Transverse colon (tissue), 4 donors: ENCODE measurements around the gene LPCAT1.

Experiments
- POLR2AphosphoS5 ChIP-seq, 3 donors: sonication (generic); formaldehyde crosslinking; IDR thresholded peaks; one replicate each; pipeline ENCODE4 v1.6.1; 2016; ENCODE audit warnings: antibody characterized with exemption in 3 of 3
- TF ChIP-seq, protein P1 (sequence below), 5 experiments: fragments of 200-600 bp in 3 of 5; fragments of 450-650 bp in 2 of 5; sonication (generic) in 3 of 5; IDR thresholded peaks; 1 replicate in 2 of 5; 2 replicates in 3 of 5; pipeline ENCODE4 v1.5.1; 2016 to 2017; ENCODE audit warnings: antibody characterized with exemption in 5 of 5, inconsistent platforms in 3 of 5, mild to moderate bottlenecking in 2 of 5, moderate library complexity in 1 of 5

DNA sequence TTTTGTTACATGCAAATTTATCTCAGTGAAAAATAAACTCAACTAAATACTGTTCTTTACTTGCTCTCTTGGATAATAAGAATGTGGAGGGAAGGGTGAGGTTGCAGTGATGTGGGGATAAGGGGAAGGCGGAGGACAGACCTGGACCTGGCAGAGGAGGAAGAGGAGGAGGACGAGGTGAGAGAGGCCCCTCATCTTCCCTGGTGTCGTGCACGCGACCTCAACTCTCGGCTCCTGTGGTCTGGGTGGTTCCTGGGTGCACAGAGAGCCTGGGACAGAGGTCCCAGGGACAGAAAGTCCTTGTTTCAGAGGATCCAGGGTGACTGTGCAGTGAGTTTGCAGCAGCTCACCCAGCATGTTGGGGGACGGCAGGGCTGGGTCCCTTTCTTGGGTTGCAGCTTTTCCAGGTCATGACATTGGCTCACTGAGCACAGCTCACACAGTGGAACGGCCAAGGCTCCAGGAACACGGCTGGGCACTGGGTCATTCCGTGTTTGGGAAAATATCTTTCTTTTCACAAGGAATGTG, 37.7 kb upstream of the LPCAT1 start:
- TF ChIP-seq, protein P1, sequence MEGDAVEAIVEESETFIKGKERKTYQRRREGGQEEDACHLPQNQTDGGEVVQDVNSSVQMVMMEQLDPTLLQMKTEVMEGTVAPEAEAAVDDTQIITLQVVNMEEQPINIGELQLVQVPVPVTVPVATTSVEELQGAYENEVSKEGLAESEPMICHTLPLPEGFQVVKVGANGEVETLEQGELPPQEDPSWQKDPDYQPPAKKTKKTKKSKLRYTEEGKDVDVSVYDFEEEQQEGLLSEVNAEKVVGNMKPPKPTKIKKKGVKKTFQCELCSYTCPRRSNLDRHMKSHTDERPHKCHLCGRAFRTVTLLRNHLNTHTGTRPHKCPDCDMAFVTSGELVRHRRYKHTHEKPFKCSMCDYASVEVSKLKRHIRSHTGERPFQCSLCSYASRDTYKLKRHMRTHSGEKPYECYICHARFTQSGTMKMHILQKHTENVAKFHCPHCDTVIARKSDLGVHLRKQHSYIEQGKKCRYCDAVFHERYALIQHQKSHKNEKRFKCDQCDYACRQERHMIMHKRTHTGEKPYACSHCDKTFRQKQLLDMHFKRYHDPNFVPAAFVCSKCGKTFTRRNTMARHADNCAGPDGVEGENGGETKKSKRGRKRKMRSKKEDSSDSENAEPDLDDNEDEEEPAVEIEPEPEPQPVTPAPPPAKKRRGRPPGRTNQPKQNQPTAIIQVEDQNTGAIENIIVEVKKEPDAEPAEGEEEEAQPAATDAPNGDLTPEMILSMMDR (IDR thresholded peaks at IDR 0.05), result no peak
- no peak for TF ChIP-seq POLR2AphosphoS5 (IDR thresholded peaks at IDR 0.05)
